ENCODE measurements around the gene KRTCAP2. TPM values are rescaled to one million over a fixed set of nuclear protein-coding genes. Genes with fewer than 3 reads are reported as not detected.
"Not testable (repeated sequence)": the region's sequence is repeated elsewhere in the genome, so short reads cannot be mapped to it uniquely, and the experiment has no call there.

The KRTCAP2 gene
- polyA plus RNA-seq, 3 donors: 157 to 256 (median 247) TPM

GRCh38 chr1:155160128-155160527, 13.0 kb downstream of the KRTCAP2 start:
- no peak overlapping the region for H2AFZ ChIP-seq (ENCODE audit: insufficient read depth, low read depth, low read length, poor library complexity, severe bottlenecking)
- no peaks in the 10 kb centered on the region for H3K27me3 ChIP-seq (ENCODE audit: control insufficient read depth in 2 of 2, insufficient read depth in 2 of 2, low read length in 2 of 2)
- H3K4me3 ChIP-seq (replicated peaks in 1 of 3; ENCODE audit: low read depth in 2 of 3, low read length in 3 of 3): no peak overlapping the region
- no peaks in the 10 kb centered on the region for H3K9me3 ChIP-seq (replicated peaks in 1 of 2; ENCODE audit: control insufficient read depth in 1 of 2, insufficient read depth in 1 of 2, low read length in 2 of 2)
- H3K9me3 Mint-ChIP-seq: peaks cover 0 to 8% (median 6%) of the 10 kb centered on the region in 7 donors
- no peaks in the 10 kb centered on the region for H3K36me3 Mint-ChIP-seq
- H3K4me2 ChIP-seq (replicated peaks; ENCODE audit: extremely low read depth, low read length, poor library complexity, severe bottlenecking): no peak overlapping the region
- no peak for TF ChIP-seq CTCF (IDR thresholded peaks at IDR 0.05)
- intact Hi-C loops (cut with micrococcal nuclease): loop anchor here in 1 of 2 donors (5.0 kb wide), 1 partner anchor 33 kb away; the partner anchor contains the start of gene EFNA1
- no peaks in the 10 kb centered on the region for H3K27me3 Mint-ChIP-seq (ENCODE audit: low read depth in 3 of 3)
- H3K4me1 ChIP-seq (ENCODE audit: control insufficient read depth in 1 of 2, insufficient read depth in 2 of 2, low read length in 2 of 2): no peaks in the 10 kb centered on the region
- H3K79me2 ChIP-seq (ENCODE audit: insufficient read depth, low read length): no peaks in the 10 kb centered on the region
- H4K20me1 ChIP-seq (ENCODE audit: insufficient read depth, low read length): no peaks in the 10 kb centered on the region
- peaks cover 3% of the 10 kb centered on the region for H3K4me1 Mint-ChIP-seq
- no peak overlapping the region for H3K27ac ChIP-seq (ENCODE audit: low read depth in 1 of 2, low read length in 2 of 2)
- no peak overlapping the region for H3K9ac ChIP-seq (ENCODE audit: insufficient read depth, low read length, poor library complexity, severe bottlenecking)
- H3K4me3 Mint-ChIP-seq: no peak overlapping the region
- H3K27ac Mint-ChIP-seq: no peak overlapping the region
- no peak for DNase-seq
- no peaks in the 10 kb centered on the region for H3K36me3 ChIP-seq (replicated peaks in 1 of 2; ENCODE audit: control insufficient read depth in 1 of 2, insufficient read depth in 2 of 2, low read length in 2 of 2)
- 53% methylated on average over 6 of the region's 8 CpGs for WGBS (ENCODE audit: insufficient coverage)

GRCh38 chr1:155158991-155159390, 14.1 kb downstream of the KRTCAP2 start:
- Histone ChIP-seq H3K4me3 (replicated peaks in 1 of 3; ENCODE audit: low read depth in 2 of 3, low read length in 3 of 3) (no peak overlapping the region), H3K27ac (ENCODE audit: low read depth in 1 of 2, low read length in 2 of 2) (no peak overlapping the region), H3K9me3 (replicated peaks in 1 of 2; ENCODE audit: control insufficient read depth in 1 of 2, insufficient read depth in 1 of 2, low read length in 2 of 2) (no peaks in the 10 kb centered on the region), H3K27me3 (ENCODE audit: control insufficient read depth in 2 of 2, insufficient read depth in 2 of 2, low read length in 2 of 2) (no peaks in the 10 kb centered on the region), H3K4me1 (ENCODE audit: control insufficient read depth in 1 of 2, insufficient read depth in 2 of 2, low read length in 2 of 2) (no peaks in the 10 kb centered on the region), H3K36me3 (replicated peaks in 1 of 2; ENCODE audit: control insufficient read depth in 1 of 2, insufficient read depth in 2 of 2, low read length in 2 of 2) (no peaks in the 10 kb centered on the region), H3K79me2 (ENCODE audit: insufficient read depth, low read length) (no peaks in the 10 kb centered on the region), H2AFZ (ENCODE audit: insufficient read depth, low read depth, low read length, poor library complexity, severe bottlenecking) (no peak overlapping the region), H3K4me2 (replicated peaks; ENCODE audit: extremely low read depth, low read length, poor library complexity, severe bottlenecking) (no peak overlapping the region), H3K9ac (ENCODE audit: insufficient read depth, low read length, poor library complexity, severe bottlenecking) (no peak overlapping the region), H4K20me1 (ENCODE audit: insufficient read depth, low read length) (no peaks in the 10 kb centered on the region)
- no peak for TF ChIP-seq CTCF (IDR thresholded peaks at IDR 0.05)
- intact Hi-C loops (cut with micrococcal nuclease): no loop called here
- H3K9me3 Mint-ChIP-seq: no peaks in the 10 kb centered on the region
- H3K27ac Mint-ChIP-seq: no peak overlapping the region
- H3K4me3 Mint-ChIP-seq: no peak overlapping the region
- H3K36me3 Mint-ChIP-seq: no peaks in the 10 kb centered on the region
- no peaks in the 10 kb centered on the region for H3K27me3 Mint-ChIP-seq (ENCODE audit: low read depth in 3 of 3)
- H3K4me1 Mint-ChIP-seq: peaks cover 3% of the 10 kb centered on the region
- DNase-seq: no peak
- WGBS (ENCODE audit: insufficient coverage): 91% methylated on average over 1 of the region's 1 CpG

- H3K4me3 Mint-ChIP-seq; DNase-seq; H3K36me3 Mint-ChIP-seq; H3K27me3 ChIP-seq (ENCODE audit: control insufficient read depth in 2 of 2, insufficient read depth in 2 of 2, low read length in 2 of 2); H3K4me1 ChIP-seq (ENCODE audit: control insufficient read depth in 1 of 2, insufficient read depth in 2 of 2, low read length in 2 of 2); H3K9me3 ChIP-seq (replicated peaks in 1 of 2; ENCODE audit: control insufficient read depth in 1 of 2, insufficient read depth in 1 of 2, low read length in 2 of 2); intact Hi-C loops (cut with micrococcal nuclease); H3K27me3 Mint-ChIP-seq (ENCODE audit: low read depth in 3 of 3); H2AFZ ChIP-seq (ENCODE audit: insufficient read depth, low read depth, low read length, poor library complexity, severe bottlenecking); H3K4me3 ChIP-seq (replicated peaks in 1 of 3; ENCODE audit: low read depth in 2 of 3, low read length in 3 of 3); H3K79me2 ChIP-seq (ENCODE audit: insufficient read depth, low read length); H3K4me1 Mint-ChIP-seq; H3K27ac ChIP-seq (ENCODE audit: low read depth in 1 of 2, low read length in 2 of 2); H4K20me1 ChIP-seq (ENCODE audit: insufficient read depth, low read length); H3K9ac ChIP-seq (ENCODE audit: insufficient read depth, low read length, poor library complexity, severe bottlenecking); H3K4me2 ChIP-seq (replicated peaks; ENCODE audit: extremely low read depth, low read length, poor library complexity, severe bottlenecking); H3K9me3 Mint-ChIP-seq; H3K36me3 ChIP-seq (replicated peaks in 1 of 2; ENCODE audit: control insufficient read depth in 1 of 2, insufficient read depth in 2 of 2, low read length in 2 of 2): not testable (repeated sequence)
- WGBS (ENCODE audit: insufficient coverage): no CpG with 5 or more reads among the region's 3 CpGs
- peak overlapping the region in 1 of 7 donors; percentile 13 for H3K27ac Mint-ChIP-seq
Measured at GRCh38 chr1:155155996-155156643, 17.0 kb downstream of the KRTCAP2 start.

Data from CD14-positive monocyte (primary cell).